Motor neuron (in vitro differentiated cells): ENCODE measurements around the gene CEP68. TPM values are rescaled to one million over a fixed set of nuclear protein-coding genes. Genes with fewer than 3 reads are reported as not detected.
A peak's percentile ranks its signal among the peaks of the same experiment; 100 is the strongest.

Experiments
- ATAC-seq, 8 experiments: fragments of 200-7000 bp; cut with Tn5 transposase; replicated peaks in 6 of 8; 2 replicates each; pipeline ENCODE4 v1.8.0; 2021; ENCODE audit warnings: mild to moderate bottlenecking in 8 of 8, moderate library complexity in 8 of 8
- H3K27ac ChIP-seq, 2 donors: fragments of 250-450 bp; sonication (Bioruptor Pico); 2 replicates each; pipeline ENCODE4 v1.9.0; 2021; ENCODE audit warnings: antibody characterized with exemption in 2 of 2, mild to moderate bottlenecking in 2 of 2, moderate library complexity in 1 of 2
- H3K4me1 ChIP-seq, 2 donors: fragments of 250-450 bp; sonication (Bioruptor Pico); replicated peaks in 1 of 2; 2 replicates each; pipeline ENCODE4 v1.6.1; 2021; ENCODE audit warnings: antibody characterized with exemption in 2 of 2, mild to moderate bottlenecking in 2 of 2, moderate library complexity in 1 of 2
- H3K4me3 ChIP-seq, 5 donors: fragments of 250-450 bp; sonication (Bioruptor Pico); 2 replicates each; pipeline ENCODE4 v1.9.0; 2021; ENCODE audit warnings: antibody characterized with exemption in 5 of 5, mild to moderate bottlenecking in 5 of 5, moderate library complexity in 4 of 5
- WGBS, 10 experiments: fragments of 450-650 bp; shearing (Covaris generic); methylation state at CpG; one replicate each; pipeline ENCODE4 v1.0.0; 2022; 5-methylcytosine and 5-hydroxymethylcytosine counted together
- in situ Hi-C, 9 experiments: fragments of 400-800 bp; cut with MboI; loops; one replicate each; pipeline ENCODE4 v1.15.0; 2021; ENCODE audit warnings: low sequenced_read_pairs in 9 of 9, low pct_unique_long_range_greater_than_20kb in 2 of 9; ENCODE audit not compliant: unreplicated experiment in 9 of 9
- total RNA-seq, 8 experiments: library from RNA; unstranded; fragments of 300-600 nt; gene quantifications; 2 replicates each; pipeline versions ENCODE4 v1.2.3 to v1.2.4, GENCODE V29; 2022

The CEP68 gene
- total RNA-seq, 8 experiments from 2014 or later, result 6.6 to 26.1 (median 16.4) TPM

GRCh38 chr2:65035351-65035943 is 20.8 kb upstream of the CEP68 start:
- H3K4me3 ChIP-seq, result no peak overlapping the region
- ATAC-seq, result no peak
- H3K4me1 ChIP-seq, result peaks cover 0 to 11% of the 10 kb centered on the region in 2 donors
- no peak overlapping the region for H3K27ac ChIP-seq
- 30 to 100% (median 88%) methylated on average over 1 to 6 of the region's 6 CpGs for WGBS, 10 experiments
- in situ Hi-C loops, result loop anchor here in 5 of 9 experiments (5.0 to 25.0 kb wide), 3 partner anchors 118 to 448 kb away; no protein-coding TSS in a partner anchor

- peaks cover 0 to 3% of the 10 kb centered on the region in 2 donors for H3K4me1 ChIP-seq
- no peak for ATAC-seq
- 33 to 100% (median 57%) methylated on average over 1 to 2 of the region's 3 CpGs; no CpG with 5 or more reads in 3 of the 10 experiments for WGBS, 10 experiments
- no peak overlapping the region for H3K27ac ChIP-seq
- in situ Hi-C loops, result loop anchor here in 5 of 9 experiments (5.0 to 25.0 kb wide), 3 partner anchors 120 to 450 kb away; no protein-coding TSS in a partner anchor
- H3K4me3 ChIP-seq, result no peak overlapping the region
These were observed 19.0 kb upstream of the CEP68 start for GRCh38 chr2:65037178-65037577.

- 50 to 100% (median 60%) methylated on average over 1 to 3 of the region's 3 CpGs; no CpG with 5 or more reads in 5 of the 10 experiments for WGBS, 10 experiments
- ATAC-seq, result no peak
- H3K4me1 ChIP-seq, result no peaks in the 10 kb centered on the region
- no peak overlapping the region for H3K4me3 ChIP-seq
- in situ Hi-C loops, result loop anchor here in 6 of 9 experiments (5.0 to 25.0 kb wide), 4 partner anchors 122 to 452 kb away; no protein-coding TSS in a partner anchor
- no peak overlapping the region for H3K27ac ChIP-seq
These were observed 16.6 kb upstream of the CEP68 start for GRCh38 chr2:65039640-65040039.

- Histone ChIP-seq H3K4me3 (no peak overlapping the region), H3K27ac (no peak overlapping the region), H3K4me1 (no peaks in the 10 kb centered on the region)
- 0 to 88% (median 46%) methylated on average over 1 to 11 of the region's 13 CpGs for WGBS, 10 experiments
- peak; percentile 92 to 99 (median 96) for ATAC-seq
- in situ Hi-C loops, result loop anchor here in 5 of 9 experiments (5.0 to 25.0 kb wide), 4 partner anchors 123 to 453 kb away; no protein-coding TSS in a partner anchor
These were observed 15.6 kb upstream of the CEP68 start for GRCh38 chr2:65040400-65041261.

GRCh38 chr2:65043001-65043400 is 13.2 kb upstream of the CEP68 start:
- no peak overlapping the region for H3K27ac ChIP-seq

GRCh38 chr2:65044097-65044735 is 12.0 kb upstream of the CEP68 start:
- in situ Hi-C loops, result loop anchor here in 5 of 9 experiments (5.0 to 25.0 kb wide), 4 partner anchors 127 to 457 kb away; no protein-coding TSS in a partner anchor
- H3K4me1 ChIP-seq, result no peaks in the 10 kb centered on the region
- H3K27ac ChIP-seq, result no peak overlapping the region
- no peak overlapping the region for H3K4me3 ChIP-seq
- 66 to 100% (median 91%) methylated on average over 2 to 7 of the region's 7 CpGs; no CpG with 5 or more reads in 1 of the 10 experiments for WGBS, 10 experiments
- no peak for ATAC-seq

More at GRCh38 chr2:65043001-65043400, 13.2 kb upstream of the CEP68 start:
- in situ Hi-C loops, result loop anchor here in 5 of 9 experiments (5.0 to 25.0 kb wide), 4 partner anchors 126 to 456 kb away; no protein-coding TSS in a partner anchor
- Histone ChIP-seq H3K4me3 (no peak overlapping the region), H3K4me1 (no peaks in the 10 kb centered on the region)
- ATAC-seq, result no peak
- 17 to 94% (median 50%) methylated on average over 1 to 2 of the region's 2 CpGs; no CpG with 5 or more reads in 7 of the 10 experiments for WGBS, 10 experiments

- H3K4me1 ChIP-seq, result no peaks in the 10 kb centered on the region
- 0 to 94% (median 80%) methylated on average over 1 to 4 of the region's 10 CpGs; no CpG with 5 or more reads in 3 of the 10 experiments for WGBS, 10 experiments
- in situ Hi-C loops, result loop anchor here in 5 of 9 experiments (10.0 to 25.0 kb wide), 3 partner anchors 131 to 458 kb away; no protein-coding TSS in a partner anchor
- no peak overlapping the region for H3K4me3 ChIP-seq
- no peak overlapping the region for H3K27ac ChIP-seq
- peak in 1 of 8 experiments; percentile 39 for ATAC-seq
These were observed 10.6 kb upstream of the CEP68 start for GRCh38 chr2:65045651-65046050.

GRCh38 chr2:65046633-65047407 is 9.4 kb upstream of the CEP68 start:
- no peaks in the 10 kb centered on the region for H3K4me1 ChIP-seq
- whole genome bisulfite sequencing, 10 experiments, result 59 to 100% (median 81%) methylated on average over 1 to 10 of the region's 11 CpGs
- no peak for ATAC-seq
- in situ Hi-C loops, result loop anchor here in 5 of 9 experiments (10.0 to 25.0 kb wide), 3 partner anchors 132 to 460 kb away; no protein-coding TSS in a partner anchor
- H3K4me3 ChIP-seq, result no peak overlapping the region
- H3K27ac ChIP-seq, result no peak overlapping the region

GRCh38 chr2:65049010-65049639 is 7.1 kb upstream of the CEP68 start:
- in situ Hi-C loops, result loop anchor here in 5 of 9 experiments (10.0 to 25.0 kb wide), 3 partner anchors 134 to 462 kb away; no protein-coding TSS in a partner anchor
- WGBS, 10 experiments, result 71 to 100% (median 100%) methylated on average over 1 of the region's 1 CpG; no CpG with 5 or more reads in 5 of the 10 experiments
- peak in 3 of 8 experiments; percentile 32 to 92 (median 79) for ATAC-seq
- H3K27ac ChIP-seq, result no peak overlapping the region
- H3K4me1 ChIP-seq, result no peaks in the 10 kb centered on the region
- H3K4me3 ChIP-seq, result no peak overlapping the region

GRCh38 chr2:65050931-65051330 is 5.3 kb upstream of the CEP68 start:
- in situ Hi-C loops, result no loop called here
- 55 to 94% (median 79%) methylated on average over 1 to 3 of the region's 3 CpGs for WGBS, 10 experiments
- Histone ChIP-seq H3K4me3 (no peak overlapping the region), H3K4me1 (peaks cover 0 to 4% of the 10 kb centered on the region in 2 donors), H3K27ac (no peak overlapping the region)
- no peak for ATAC-seq

GRCh38 chr2:65053199-65053598 is 3.0 kb upstream of the CEP68 start:
- no peak for ATAC-seq
- 0 to 45% (median 20%) methylated on average over 1 of the region's 1 CpG; no CpG with 5 or more reads in 6 of the 10 experiments for WGBS, 10 experiments
- no peak overlapping the region for H3K27ac ChIP-seq
- peaks cover 8 to 9% of the 10 kb centered on the region in 2 donors for H3K4me1 ChIP-seq
- no peak overlapping the region for H3K4me3 ChIP-seq
- in situ Hi-C loops, result no loop called here
